Umbilical cord (tissue), 2 donors: ENCODE results near the gene ADAMTS8. TPM values are rescaled to one million over a fixed set of nuclear protein-coding genes. Genes with fewer than 3 reads are reported as not detected.

Source experiments
- DNase-seq: peaks from one replicate; pipeline ENCODE4 v3.0.0-alpha.2; 2015; ENCODE audit warnings: low spot score
- total RNA-seq: library from RNA; depleted of rRNA; stranded (reverse); fragments of >200 nt; gene quantifications from one replicate; pipeline ENCODE4 v1.2.3, GENCODE V29; 2014; ENCODE audit warnings: low replicate concordance; ENCODE audit not compliant: insufficient read depth

ADAMTS8 gene
- total RNA-seq, 1 donor from 2014 or later, result 9.9 TPM

GRCh38 chr11:130462931-130463330 lies 34.5 kb upstream of the ADAMTS8 start:
- DNase-seq, result no peak

- DNase-seq, result no peak
Observed at GRCh38 chr11:130462101-130462885, 33.9 kb upstream of the ADAMTS8 start.

- no peak for DNase-seq
Observed at GRCh38 chr11:130459521-130459920, 31.1 kb upstream of the ADAMTS8 start.

- no peak for DNase-seq
Observed at GRCh38 chr11:130458410-130458729, 30.0 kb upstream of the ADAMTS8 start.

GRCh38 chr11:130457623-130458409 lies 29.4 kb upstream of the ADAMTS8 start:
- DNase-seq, result peak; percentile 56

- peak; percentile 85 for DNase-seq
Observed at GRCh38 chr11:130456286-130456685, 27.9 kb upstream of the ADAMTS8 start.

GRCh38 chr11:130455483-130456127 lies 27.2 kb upstream of the ADAMTS8 start:
- DNase-seq, result no peak

- DNase-seq, result no peak
Observed at GRCh38 chr11:130454491-130455252, 26.3 kb upstream of the ADAMTS8 start.

GRCh38 chr11:130452940-130453339 lies 24.5 kb upstream of the ADAMTS8 start:
- no peak for DNase-seq

GRCh38 chr11:130452176-130452575 lies 23.8 kb upstream of the ADAMTS8 start:
- DNase-seq, result no peak

GRCh38 chr11:130451231-130452019 lies 23.0 kb upstream of the ADAMTS8 start:
- DNase-seq, result no peak

GRCh38 chr11:130449996-130450769 lies 21.8 kb upstream of the ADAMTS8 start:
- peak; percentile 84 for DNase-seq

- DNase-seq, result no peak
Observed at GRCh38 chr11:130449310-130449990, 21.0 kb upstream of the ADAMTS8 start.

- DNase-seq, result peak; percentile 95
Observed at GRCh38 chr11:130448416-130449309, 20.3 kb upstream of the ADAMTS8 start, which contains the start of gene ADAMTS15. ADAMTS15 (plus strand) TSS chr11:130448645; CDS start chr11:130448974, 329 bp downstream.

GRCh38 chr11:130448039-130448415 lies 19.6 kb upstream of the ADAMTS8 start:
- DNase-seq, result no peak

GRCh38 chr11:130445788-130446187 lies 17.4 kb upstream of the ADAMTS8 start:
- no peak for DNase-seq

GRCh38 chr11:130442737-130443136 lies 14.3 kb upstream of the ADAMTS8 start:
- DNase-seq, result peak; percentile 91

- no peak for DNase-seq
Observed at GRCh38 chr11:130441719-130442118, 13.3 kb upstream of the ADAMTS8 start.
